CD4-positive, alpha-beta T cell treated with Interleukin-17A for 4 hours (primary cell): ENCODE results near the gene CEBPG.

ENCODE experiments used
- DNase-seq: peaks from one replicate; pipeline ENCODE4 v3.0.0-alpha.2; 2020; ENCODE audit warnings: mixed read lengths

Gene CEBPG

DNA sequence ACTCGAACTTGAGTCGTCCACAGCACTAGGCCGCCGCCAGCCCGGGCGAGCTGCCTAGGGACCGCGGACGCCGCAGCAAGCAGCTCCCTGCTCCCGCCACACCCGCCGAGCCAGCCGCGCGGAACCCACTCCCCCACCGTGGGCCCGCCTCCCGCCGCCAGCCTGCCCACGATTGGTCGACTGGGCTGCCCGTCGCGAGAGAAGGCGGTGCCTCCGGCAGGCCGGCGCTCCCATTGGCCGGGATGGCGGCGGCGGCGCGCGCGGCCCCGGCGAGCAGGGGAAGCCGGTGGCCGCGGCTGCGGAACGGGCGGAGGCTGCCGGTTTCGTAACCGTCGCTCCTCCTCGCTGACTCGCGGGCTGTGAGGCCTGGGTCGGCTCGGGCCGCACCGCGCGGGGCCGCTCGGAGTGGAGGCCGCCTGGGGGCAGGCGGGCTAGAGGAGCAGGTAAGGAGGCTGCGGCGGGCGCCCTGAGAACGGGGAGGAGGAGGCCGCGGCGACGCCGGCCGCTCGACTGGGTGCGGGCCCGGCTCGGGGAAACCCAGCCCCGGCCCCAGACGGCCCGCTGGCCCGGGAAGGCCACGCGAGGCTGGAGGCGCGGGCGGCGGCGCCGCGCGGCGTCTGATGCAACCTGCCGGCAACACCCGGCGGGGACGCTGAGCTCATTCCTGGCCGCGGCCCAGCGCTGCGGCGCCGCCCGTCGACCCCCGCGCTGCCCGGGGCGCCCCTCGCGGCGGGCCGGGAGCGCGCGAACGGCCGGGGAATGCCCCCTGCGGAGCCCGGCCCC is at the start of gene CEBPG:
Gene CEBPG (plus strand): TSS at position 257 of the 783 bp plus-strand sequence. CDS start 5,531 bp downstream, outside the sequence.
- DNase-seq = peak; percentile 94

DNA sequence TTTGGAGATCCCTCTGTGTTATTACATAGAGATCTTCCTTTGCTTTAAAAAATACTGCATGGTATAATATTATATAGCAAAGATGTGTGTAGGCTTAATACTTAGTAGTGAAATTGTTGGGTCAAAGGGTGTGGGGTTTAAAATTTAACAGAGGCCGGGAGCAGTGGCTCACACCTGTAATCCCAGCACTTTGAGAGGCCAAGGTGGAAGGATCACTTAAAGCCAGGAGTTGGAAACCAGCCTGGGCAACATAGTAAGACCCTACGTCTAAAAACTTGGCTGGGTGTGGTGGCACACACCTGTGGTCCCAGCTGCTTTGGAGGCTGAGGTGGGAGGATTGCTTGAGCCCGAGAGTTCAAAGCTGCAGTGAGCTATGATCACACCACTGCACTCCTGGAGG is 48.9 kb upstream of the CEBPG start:
- no peak for DNase-seq

DNA sequence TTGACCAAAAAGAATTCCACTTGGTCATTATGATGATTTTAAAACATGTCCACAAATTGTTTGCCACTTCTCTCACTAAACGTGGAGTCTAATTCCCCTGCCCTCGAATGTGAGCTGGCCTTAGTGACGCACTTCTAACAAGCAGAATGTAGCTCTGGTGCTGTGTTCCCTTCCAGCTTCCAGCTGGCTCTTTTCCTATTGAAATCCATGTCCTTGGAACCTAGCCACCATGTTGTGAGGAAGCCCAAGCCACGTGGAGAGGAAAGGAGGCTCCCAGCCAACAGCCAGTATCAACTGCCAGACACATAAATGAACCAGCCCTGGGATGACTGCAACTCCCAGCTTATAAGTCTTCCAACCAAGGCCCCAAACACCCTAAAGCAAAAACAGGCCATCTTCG is 47.6 kb upstream of the CEBPG start:
- DNase-seq = no peak

GRCh38 chr19:33329060-33329459 is 44.4 kb upstream of the CEBPG start:
- DNase-seq = no peak

- no peak for DNase-seq
These were observed 43.8 kb upstream of the CEBPG start for GRCh38 chr19:33329736-33330135.

DNA sequence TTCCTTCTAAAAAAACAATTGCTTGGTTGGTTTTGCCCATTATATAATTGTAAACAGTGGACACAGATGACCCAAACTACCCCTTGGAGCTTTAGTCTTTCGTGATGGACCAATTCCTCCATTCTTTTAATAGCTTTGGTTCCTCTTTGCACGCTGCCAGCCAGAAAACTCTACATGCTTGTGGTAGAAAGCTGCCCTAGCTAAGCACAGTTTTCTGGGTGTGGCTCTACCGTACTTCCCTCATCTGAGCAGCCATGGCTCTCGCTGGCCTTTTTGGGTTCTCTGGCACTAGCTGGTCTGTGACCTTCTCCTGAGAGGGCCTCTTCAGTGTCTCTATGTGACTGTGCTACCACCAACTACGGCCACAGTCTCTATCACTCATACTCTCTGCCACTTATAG is 41.3 kb upstream of the CEBPG start:
- no peak for DNase-seq

- DNase-seq = no peak
These were observed 40.4 kb upstream of the CEBPG start for GRCh38 chr19:33333151-33333550.

- DNase-seq = no peak
These were observed 39.9 kb upstream of the CEBPG start for GRCh38 chr19:33333642-33334041.

- no peak for DNase-seq
These were observed 39.2 kb upstream of the CEBPG start for GRCh38 chr19:33334271-33334670.

DNA sequence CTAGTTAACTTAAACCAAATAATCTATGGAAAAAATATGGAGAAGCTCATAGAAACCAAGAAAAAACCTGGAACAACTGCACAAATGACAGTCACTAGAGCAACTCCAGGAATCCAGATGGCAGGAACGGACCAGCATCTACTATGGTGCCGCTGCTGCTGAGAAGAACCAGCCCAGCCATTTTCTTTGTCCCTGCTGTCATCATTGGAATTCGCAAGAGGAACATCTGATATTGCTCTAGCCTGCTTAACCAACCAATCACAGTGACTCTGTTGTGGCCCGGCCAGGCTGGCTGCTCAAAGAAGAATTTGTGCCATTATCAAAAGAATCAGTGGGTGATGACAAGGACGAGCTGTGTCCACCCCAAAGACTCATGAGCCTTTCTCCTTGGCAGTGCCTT is 38.1 kb upstream of the CEBPG start:
- no peak for DNase-seq

GRCh38 chr19:33339016-33339984 is 34.2 kb upstream of the CEBPG start:
- no peak for DNase-seq

DNA sequence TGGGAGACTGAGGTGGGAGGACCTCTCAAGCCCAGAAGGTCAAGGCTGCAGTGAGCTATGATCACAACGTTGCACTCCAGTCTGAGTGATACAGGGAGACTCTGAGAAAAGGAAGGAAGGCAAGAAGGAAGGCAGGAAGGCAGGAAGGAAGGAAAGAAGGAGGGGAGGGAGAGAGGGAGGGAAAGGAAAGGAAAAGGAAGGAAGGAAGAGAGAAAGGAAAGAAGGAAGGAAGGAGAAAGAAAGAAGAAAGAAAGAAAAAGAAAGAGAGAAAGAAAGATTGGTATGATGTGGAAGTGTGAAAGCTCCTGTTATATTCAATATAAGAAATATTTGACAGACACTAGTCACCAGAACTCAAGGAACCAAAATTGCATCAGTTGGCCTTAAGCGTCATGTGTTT is 32.5 kb upstream of the CEBPG start:
- DNase-seq = no peak

- DNase-seq = no peak
These were observed 30.2 kb upstream of the CEBPG start for GRCh38 chr19:33343301-33343700.

- no peak for DNase-seq
These were observed 29.5 kb upstream of the CEBPG start for GRCh38 chr19:33343859-33344572.

DNA sequence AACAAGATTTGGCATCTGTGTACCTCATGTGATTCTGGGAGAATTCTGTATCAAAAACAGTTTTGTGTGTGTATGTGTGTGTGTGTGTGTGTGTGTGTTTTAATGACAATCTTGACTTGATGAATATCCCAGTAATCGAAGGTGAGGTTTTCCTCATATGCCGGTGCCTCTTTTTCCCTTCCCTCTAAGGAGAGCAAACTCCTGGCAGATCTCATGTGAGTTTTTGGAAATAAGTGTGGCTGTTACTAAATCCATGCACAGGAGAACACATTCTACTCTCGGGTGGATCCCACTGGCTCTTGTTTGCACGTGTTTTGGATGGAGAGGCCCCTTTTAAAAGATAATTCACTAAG is 29.0 kb upstream of the CEBPG start:
- DNase-seq = no peak

GRCh38 chr19:33345163-33345562 is 28.3 kb upstream of the CEBPG start:
- DNase-seq = no peak

DNA sequence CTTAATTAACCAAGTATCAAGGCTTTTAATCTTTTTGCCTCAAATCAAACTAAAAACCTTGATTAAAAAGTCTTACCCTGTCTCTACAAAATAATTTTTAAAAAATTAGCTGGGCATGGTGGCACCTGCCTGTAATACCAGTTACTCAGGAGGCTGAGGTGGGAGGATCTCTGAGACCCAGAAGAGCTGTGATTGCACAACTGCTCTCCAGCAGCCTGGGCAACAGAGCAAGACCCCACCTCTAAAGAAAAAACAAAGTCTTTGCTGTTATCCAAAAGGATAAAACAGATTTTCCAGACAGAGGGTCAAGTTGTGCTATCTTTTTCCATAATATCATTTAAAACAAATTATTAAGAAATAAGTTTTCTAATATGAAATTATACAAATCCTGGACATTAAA is 26.8 kb upstream of the CEBPG start:
- no peak for DNase-seq

DNA sequence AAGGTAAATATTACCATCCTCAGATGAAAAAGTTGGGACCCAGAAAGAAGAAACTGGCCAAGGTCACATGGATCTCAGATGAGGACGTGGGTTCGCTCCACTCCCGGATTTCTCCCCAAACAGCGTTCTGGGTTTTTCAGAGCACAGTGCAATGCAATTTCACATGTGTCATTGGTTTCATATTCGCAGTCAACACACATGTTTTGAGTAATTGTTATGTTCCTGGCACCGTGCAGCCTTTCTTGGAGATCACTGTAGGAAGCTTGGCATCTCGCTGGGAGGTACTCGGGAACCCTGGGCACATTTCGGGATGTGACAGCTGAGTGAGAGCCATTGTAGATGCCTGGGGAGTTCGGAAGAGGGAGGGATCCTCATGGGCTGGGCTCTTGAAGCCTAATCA is 26.2 kb upstream of the CEBPG start:
- no peak for DNase-seq

DNA sequence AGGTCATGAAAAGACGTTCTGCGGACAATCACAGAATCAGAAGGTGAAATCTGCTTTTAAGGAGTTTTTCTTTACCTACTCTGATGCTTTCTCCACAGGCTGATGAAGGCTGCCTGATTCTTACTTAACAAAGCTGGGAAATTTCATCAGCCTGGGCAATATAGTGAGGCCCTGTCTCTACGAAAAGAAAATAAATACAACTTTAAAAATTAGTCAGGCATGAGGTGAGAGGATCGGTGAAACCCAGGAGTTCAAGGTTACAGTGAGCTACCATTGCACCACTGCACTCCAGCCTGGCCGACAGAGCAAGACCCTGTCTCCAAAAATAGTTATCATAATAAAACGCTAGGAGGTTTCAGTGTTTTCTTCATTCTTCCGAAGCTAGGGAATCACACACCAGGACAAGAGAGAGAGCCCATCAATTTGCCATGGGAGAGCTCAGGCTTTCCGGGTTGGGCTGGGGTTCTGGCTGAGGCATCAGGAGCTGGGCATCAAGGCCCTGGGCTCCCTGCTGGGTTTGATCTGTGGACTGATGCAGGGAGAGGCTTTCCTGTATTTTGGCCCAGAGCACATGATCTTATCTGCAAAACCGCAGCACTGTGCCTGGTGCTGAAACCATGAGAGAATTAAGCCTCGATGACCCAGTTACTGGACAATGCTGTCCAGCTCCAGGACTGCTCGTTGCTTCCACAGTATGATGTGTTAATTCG is 25.1 kb upstream of the CEBPG start:
- no peak for DNase-seq

- no peak for DNase-seq
These were observed 23.9 kb upstream of the CEBPG start for GRCh38 chr19:33349319-33350289.

GRCh38 chr19:33350538-33351309 is 22.8 kb upstream of the CEBPG start:
- DNase-seq = no peak
